Epidermal melanocyte (primary cell): ENCODE measurements around the gene NCR2.
A peak's percentile ranks its signal among the peaks of the same experiment; 100 is the strongest.
"Not testable (repeated sequence)": the region's sequence is repeated elsewhere in the genome, so short reads cannot be mapped to it uniquely, and the experiment has no call there.

Experiments
- DNase-seq: peaks from one replicate; pipeline ENCODE4 v3.0.0; 2011; ENCODE audit warnings: low spot score; ENCODE audit not compliant: insufficient read length

NCR2 gene

DNA sequence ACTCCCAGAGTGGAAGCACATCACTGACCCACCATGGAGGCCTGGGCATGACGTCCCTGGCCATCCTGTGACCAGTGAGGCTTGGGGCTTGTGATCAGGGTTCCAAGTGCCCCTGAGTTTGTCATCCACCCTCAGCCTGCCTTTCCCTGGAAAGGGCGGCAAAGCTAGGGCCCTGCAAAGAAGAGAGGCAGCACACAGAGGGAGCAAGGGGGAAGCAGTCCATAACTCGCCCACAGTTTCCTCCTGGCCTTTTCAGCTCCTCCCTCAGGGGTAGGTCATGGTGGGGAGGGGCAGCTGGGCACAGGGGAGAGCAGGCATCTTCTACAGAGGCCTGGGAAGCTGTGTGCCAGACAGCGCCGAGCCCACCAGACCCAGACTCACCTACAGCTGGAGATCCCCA, at the start of gene NCR2:
TSS of gene NCR2 (plus strand) at position 313 of the 400 bp plus-strand sequence. CDS start 269 bp downstream, outside the sequence.
- DNase-seq: no peak

GRCh38 chr6:41286544-41287346, 48.7 kb upstream of the NCR2 start, which contains the start of gene TREM1:
Gene TREM1 (minus strand): TSS chr6:41286682. CDS start chr6:41286655, 27 bp downstream.
- DNase-seq: no peak

- DNase-seq: no peak
Observed at GRCh38 chr6:41288030-41288753, 47.2 kb upstream of the NCR2 start.

GRCh38 chr6:41288754-41289129, 46.7 kb upstream of the NCR2 start:
- DNase-seq: no peak

- DNase-seq: no peak
Observed at GRCh38 chr6:41289815-41290214, 45.6 kb upstream of the NCR2 start.

DNA sequence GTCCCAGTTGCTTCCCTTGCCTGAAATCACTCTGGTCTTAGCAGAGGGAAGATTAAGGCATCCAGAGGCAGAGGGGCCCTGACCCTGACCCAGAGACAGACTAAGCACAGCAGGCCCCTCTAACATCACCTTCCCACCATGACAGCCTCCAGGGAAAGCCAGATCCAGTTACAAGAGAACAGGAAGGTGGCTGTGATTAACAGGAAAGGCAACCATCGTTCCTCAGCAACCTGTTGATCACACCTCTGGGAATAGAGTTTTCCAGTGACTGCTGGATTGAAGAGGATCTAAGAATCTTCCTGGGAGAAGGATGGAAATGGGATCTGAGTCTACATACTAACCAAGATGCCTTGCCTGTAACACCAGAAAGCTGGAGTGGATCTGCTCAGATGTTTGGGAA, 43.7 kb upstream of the NCR2 start:
- DNase-seq: no peak

GRCh38 chr6:41294214-41294872, 41.1 kb upstream of the NCR2 start:
- DNase-seq: no peak

GRCh38 chr6:41297248-41297647, 38.2 kb upstream of the NCR2 start:
- DNase-seq: not testable (repeated sequence)

DNA sequence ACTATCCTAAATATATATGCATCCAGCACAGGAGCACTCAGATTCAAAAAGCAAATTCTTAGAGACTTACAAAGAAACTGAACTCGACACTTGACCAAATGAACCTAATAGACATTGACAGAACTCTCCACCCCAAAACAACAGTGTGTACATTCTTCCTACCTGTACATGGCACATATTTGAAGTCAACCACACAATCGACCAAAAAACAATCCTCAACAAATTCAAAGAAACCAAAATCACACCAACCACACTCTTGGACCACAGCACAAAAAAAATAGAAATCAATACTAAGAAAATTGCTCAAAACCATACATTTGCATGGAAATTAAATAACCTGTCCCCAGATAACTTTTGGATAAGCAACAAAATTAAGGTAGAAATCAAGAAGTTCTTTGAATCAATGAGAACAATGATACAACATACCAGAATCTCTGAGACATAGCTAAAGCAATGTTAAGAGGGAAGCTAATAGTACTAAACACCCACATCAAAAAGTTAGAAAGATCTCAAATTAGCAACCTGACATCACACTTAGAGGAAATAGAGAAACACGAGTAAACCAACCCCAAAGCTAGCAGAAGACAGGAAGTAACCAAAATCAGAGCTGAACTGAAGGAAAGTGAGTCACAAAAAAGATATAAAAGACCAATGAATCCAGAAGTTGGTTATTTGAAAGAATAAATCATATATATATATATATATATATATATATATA, 36.5 kb upstream of the NCR2 start:
- DNase-seq: no peak

- DNase-seq: no peak
Observed at GRCh38 chr6:41302638-41303037, 32.8 kb upstream of the NCR2 start.

DNA sequence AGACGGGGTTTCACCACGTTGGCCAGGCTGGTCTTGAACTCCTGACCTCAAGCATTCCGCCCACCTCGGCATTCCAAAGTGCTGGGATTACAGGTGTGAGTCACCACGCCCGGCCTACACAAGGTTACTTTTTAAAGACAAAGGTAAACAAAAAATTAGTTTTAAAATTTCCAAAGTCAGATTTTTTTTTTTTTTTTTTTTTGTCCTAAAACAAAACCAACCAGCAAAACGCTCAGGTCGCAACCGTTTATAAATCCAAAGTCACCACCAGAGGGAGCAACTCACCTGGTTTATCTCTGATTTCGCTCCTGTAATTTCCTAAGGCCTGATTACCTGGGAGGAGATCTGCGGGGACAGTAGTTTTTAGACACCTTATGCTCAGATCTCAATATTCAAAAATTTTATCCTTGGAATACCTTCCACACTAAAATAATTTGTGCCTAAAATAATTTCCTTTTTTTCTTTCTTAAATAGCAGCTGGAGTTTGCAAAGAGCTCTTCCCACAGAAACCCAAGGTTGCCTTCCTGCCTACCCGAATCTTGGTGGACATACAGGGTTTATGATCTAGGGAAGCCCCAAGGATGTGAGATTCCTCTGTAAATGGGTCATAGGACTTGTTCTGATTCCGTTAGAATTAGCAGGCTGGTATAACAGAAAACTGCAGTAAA, 29.1 kb upstream of the NCR2 start:
- no peak for DNase-seq

GRCh38 chr6:41315203-41315602, 20.2 kb upstream of the NCR2 start:
- no peak for DNase-seq

- no peak for DNase-seq
Observed at GRCh38 chr6:41315943-41316620, 19.3 kb upstream of the NCR2 start.

DNA sequence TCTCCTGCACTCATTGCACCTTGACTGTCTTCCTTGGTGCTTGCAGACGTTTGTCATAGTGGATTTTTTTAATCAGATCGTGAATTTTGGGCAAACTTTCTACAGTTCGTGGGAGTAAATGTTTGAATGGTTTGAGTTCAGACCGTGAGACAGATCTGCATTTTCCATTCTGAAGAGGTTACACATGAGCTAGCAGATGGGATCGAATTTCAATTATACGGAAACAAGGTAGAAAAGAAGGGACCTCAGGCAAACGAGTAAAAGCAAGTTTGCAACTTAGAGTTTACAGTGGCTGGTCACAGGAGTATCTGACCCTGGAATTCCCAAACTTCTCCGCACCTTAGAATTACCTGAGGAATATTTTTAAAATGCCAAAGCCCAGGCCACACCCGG, 17.2 kb upstream of the NCR2 start:
- no peak for DNase-seq

DNA sequence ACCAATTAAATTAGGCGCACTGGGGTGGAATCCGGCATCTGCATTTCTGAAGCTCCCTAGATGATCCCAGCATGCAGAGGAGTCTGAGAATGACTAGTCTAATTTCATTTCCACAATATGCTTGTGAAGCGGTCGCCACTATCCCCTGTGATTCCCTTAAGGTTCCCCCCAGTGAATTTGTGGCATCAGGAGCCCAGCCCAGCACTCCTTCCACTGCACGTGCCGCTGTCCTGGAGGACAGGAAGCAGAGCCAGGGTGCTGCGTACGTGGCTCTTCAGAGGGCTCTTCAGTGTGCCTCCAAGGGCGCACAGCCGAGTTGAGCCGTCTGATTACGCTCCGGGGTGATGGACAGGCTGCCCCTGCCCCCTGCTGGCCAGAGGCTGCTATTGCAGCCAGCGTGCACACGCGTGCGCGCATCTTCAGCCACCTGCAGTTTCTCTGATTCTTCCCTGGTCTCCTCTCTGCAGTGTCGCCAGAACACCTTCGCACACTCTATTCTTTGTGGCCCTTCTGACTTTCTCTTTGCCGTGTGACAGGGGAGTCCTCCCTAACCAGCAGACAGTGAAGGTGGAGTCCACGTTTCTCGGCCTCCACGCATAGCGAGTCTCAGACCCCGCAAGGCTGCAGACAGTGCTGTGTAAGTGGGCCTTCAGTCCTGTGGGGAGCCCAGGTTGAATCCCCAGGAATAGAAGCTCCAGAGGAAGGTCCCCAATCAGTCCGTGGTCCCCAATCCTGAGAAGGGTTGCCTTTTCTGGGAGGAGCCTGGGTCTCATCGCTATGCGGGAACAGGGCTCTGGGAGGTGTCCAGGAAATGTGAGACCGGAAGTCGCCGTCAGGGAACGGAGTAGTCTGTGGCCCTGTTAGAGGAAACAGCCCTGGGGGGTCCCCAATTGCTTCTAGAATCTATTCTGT, 16.5 kb upstream of the NCR2 start:
- DNase-seq: peak; percentile 48

- no peak for DNase-seq
Observed at GRCh38 chr6:41321183-41321582, 14.2 kb upstream of the NCR2 start.

DNA sequence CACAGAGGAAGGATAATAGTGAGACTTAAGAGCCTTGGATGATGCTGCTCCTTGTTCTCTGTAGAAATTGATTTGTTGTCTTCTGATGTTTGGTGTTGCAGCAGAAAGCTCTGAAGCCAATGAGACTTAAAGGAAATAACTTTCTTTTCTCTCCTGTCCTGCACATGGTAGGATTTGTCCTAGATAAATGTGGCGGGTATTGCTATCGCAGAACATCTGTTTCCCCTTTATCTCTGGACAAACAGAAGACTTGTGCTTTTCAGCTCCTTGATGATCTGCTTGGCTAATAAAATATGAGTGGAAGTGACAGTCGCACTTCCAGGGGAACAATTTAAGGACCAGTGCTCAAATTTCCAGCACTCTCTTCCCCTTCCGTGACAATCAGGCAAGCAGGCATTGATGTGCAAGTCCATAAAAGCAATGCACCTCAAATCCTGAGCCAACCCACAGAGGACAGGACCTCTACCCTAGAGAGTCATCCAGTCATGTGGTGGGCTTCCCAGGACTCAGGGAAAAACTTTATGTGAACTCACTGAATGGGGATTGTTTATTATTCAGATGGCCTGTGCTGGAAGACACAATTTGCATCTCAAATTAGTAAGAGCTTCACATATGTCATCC, 9.9 kb upstream of the NCR2 start:
- no peak for DNase-seq

DNA sequence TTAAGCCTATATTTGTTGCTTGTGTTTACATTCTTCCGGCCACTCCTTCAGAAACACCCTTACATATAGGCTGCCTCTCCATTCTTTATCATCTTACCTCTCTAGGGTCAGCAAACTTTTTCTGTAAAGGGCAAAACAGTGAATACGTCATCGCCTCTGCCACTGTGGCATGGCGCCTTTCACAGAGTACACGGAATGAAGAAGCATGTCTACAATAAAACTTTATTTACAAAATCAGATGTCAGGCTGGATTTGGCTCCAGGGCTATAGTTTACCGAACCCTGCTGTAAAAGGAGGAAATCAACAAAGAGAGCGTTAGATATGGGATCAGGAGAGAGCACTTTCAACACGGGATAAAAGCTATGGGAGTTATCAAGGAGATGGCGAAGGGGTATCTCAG, 9.3 kb upstream of the NCR2 start:
- no peak for DNase-seq

DNA sequence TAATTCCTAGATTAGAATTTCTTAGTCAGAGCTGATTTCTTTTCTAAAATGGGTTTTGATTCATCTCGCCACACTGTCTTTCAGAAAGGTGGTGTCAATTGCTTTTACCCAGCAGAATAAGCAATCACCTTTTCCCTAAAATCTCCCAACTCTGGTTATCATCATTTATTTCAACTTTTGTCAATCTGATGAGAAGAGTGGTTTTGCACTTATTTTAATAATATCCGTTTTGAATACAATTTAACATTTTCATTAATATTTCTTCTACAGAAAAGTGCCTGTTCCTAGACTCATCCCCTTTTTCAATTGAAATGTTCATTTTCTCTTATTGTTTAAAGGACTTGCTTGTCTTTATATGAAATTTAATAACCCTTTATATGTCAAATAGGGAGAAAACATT, 8.2 kb upstream of the NCR2 start:
- DNase-seq: no peak
